ENCODE data around the gene NANOS1.

The NANOS1 gene

GRCh38 chr10:119029613-119030420 is at the start of gene NANOS1:
Gene NANOS1, plus strand, starts transcription at chr10:119029714. Its CDS starts 88 bp downstream, at chr10:119029802.
- DNase-seq (ENCODE audit: low read depth in 2 of 2) = no peak

- no peak for DNase-seq (ENCODE audit: low read depth in 2 of 2)
These were observed 49.2 kb upstream of the NANOS1 start for GRCh38 chr10:118980135-118980865.

DNA sequence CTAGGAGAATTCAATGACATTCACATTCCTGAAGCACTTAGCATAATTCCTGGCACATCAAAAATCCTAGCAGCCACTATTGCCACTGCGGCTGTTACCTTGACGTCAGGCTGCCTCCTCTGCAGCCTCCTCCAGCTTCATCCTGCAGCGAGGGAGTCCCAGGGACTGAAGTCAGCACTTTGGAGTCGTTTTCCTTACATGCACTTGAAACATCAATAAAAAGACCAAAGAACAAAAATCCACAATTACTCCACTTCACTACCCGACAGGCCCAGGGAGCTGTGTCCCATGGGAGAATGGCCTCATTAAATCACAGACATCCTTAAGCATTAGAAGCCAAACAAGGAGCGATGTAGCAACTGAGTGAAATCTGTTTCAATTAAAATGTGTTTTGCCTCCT is 48.6 kb upstream of the NANOS1 start:
- no peak for DNase-seq (ENCODE audit: low read depth in 2 of 2)

- DNase-seq (ENCODE audit: low read depth in 2 of 2) = no peak
These were observed 47.6 kb upstream of the NANOS1 start for GRCh38 chr10:118981946-118982345.

DNA sequence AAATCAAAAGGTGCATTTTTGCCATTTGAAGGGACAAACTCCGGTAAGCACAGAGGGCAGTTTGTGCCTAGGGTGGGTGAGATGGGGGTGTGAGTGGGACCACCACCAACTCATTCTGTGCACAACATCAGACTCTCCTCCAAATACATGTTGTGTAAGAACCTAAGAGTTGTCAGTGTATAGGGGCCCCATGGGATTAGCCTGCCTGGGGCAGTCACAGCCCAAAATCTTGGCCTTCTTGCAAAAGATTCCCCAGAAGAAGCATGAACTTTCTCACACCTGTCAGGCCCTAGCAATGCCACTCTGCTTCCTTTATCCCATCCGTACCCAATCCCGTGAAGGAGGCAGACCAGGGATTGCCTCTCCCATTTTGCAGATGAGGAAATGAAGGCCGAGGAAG is 47.1 kb upstream of the NANOS1 start:
- no peak for DNase-seq (ENCODE audit: low read depth in 2 of 2)

DNA sequence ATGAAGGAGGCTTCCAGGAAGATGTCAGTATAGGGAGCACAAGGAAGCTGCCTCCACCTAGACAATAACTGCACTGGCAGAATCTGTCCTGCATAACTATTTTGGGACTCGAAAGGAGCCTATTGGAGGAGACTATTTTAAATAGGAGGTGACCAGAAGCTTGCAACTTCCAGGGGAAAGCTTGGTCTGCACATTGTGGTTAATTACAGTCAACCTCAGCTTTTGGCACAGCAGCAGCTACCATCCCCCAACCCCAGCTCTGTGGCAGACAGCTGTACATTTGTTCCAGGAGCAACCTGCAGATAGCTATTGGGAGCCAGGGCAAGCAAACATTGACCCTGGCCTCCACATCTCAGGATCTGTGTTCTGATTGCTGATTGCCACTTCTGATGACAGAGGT is 46.3 kb upstream of the NANOS1 start:
- no peak for DNase-seq (ENCODE audit: low read depth in 2 of 2)

DNA sequence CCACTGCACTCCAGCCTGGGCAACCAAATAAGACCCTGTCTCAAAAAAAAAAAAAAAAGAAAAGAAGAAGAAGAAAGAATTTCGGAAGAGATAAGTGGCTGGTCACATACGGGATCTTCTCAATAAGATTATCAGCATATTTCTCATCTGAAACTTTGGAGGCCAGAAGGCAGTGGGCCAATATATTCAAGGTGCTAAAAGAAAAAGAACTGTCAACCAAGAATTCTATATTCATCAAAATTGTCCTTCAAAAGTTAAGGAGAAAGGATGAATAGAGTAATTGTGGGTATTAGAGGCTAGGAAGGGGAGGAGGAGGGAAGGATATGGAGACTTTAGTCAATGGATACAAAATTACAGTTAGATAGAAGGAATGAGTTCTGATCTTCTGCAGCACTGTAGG is 43.9 kb upstream of the NANOS1 start:
- no peak for DNase-seq (ENCODE audit: low read depth in 2 of 2)

GRCh38 chr10:118986815-118987790 is 42.4 kb upstream of the NANOS1 start:
- no peak for DNase-seq (ENCODE audit: low read depth in 2 of 2)

DNA sequence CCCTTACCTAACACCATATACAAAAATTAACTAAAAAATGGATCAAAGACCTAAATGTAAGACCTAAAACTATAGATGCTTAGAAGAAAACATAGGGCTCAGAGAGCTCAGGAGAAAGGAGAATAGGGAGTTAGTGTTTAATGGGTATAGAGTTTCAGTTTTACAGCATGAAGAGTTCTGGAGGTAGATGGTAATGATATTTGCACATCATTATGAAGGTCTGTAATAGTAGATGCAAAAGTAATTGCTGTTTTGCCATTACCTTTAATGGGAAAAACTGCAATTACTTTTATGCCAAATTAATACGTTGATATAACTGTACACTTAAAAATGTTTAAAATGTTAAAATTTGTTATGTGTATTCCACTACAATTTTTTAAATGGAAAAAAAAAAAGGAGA is 39.2 kb upstream of the NANOS1 start:
- DNase-seq (ENCODE audit: low read depth in 2 of 2) = no peak

GRCh38 chr10:118992496-118992895 is 37.0 kb upstream of the NANOS1 start:
- DNase-seq (ENCODE audit: low read depth in 2 of 2) = no peak

DNA sequence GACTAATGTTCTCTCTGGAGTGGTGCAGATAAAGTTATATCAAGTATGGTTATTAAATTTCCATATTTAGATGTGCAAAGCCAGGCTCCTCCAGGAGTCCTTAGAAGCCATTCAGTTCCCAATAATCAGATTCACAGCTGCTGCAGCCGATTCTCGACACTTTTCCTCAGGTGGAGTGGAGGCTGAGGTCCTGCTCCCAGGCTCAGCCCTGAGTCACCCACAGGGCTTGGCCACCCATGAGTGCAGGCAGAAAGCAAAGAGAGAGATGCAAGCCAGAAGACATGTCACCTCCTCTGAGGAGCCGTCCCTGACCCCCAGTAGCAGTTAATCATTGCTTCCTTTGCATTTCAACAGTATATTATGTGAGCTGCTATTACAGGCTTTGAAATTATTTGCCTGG is 36.3 kb upstream of the NANOS1 start:
- DNase-seq (ENCODE audit: low read depth in 2 of 2) = no peak

GRCh38 chr10:118994321-118994720 is 35.2 kb upstream of the NANOS1 start:
- no peak for DNase-seq (ENCODE audit: low read depth in 2 of 2)

DNA sequence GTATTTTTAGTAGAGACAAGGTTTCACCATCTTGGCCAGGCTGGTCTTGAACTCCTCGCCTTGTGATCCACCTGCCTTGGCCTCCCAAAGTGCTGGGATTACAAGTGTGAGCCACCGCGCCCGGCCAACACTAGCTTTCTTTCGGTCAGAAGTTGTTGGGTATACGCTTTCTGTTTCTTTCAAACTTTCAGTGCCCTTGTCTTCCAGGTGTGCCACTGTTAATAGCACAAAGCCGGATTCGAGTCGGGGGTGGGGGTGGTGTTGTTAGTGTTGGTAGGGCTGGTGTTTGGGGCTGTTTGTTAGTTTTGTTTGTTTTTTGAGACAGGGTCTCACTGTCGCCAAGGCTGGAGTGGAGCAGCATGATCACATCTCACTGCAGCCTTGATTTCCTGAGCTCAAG is 33.8 kb upstream of the NANOS1 start:
- DNase-seq (ENCODE audit: low read depth in 2 of 2) = no peak

DNA sequence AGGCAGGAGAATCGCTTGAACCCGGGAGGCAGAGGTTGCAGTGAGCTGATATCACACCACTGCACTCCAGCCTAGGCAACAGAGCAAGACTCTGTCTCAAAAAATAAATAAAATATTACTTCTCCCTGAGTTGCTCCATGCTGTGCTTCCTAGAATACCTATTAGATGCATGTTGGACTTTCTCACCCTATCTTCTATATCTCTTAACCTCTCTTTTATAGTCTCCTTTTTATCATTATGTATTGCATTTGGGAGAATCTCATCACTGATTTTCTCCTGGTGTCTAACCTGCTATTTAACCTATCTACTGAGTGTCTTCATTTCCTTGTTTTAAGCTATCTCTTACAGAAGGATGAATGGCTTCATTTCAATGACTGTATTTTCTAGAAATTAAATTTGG is 32.1 kb upstream of the NANOS1 start:
- no peak for DNase-seq (ENCODE audit: low read depth in 2 of 2)

- DNase-seq (ENCODE audit: low read depth in 2 of 2) = no peak
These were observed 31.3 kb upstream of the NANOS1 start for GRCh38 chr10:118998183-118998582.

DNA sequence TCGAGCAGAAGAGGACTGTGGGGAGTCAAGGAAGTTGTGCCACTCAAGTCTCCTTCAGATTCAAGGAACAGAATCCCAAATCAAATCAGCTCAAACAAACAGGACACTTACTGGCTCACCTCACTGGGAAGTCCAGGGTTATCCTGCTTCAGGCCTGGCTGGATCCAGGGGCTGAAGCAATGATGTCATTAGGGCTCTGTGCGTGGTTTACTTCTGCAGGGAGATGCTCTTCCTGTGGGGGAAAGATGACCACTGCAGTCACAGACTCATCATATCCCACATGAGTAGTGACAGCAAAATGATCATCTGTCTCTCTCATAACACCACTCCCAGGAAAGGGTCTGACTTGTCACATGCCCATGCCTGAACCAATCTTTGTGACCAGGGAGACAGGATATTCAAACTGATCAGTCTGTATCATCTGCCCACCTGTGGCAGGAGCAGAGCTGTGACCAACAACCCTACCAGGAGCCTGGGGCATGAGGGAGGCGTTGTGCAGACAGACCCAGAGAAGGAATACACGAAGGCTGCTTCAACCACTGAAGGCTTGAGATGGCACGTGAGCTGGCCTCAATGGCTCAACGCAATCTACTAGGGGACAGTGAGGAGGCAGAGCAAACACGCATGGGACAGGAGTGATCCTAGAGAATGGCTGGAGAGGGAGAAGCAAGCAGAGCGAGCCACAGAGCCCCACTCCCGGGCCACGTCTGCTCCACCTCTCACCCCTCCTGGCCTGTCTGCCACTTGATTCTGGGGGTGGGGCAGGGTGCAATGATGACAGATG is 27.6 kb upstream of the NANOS1 start:
- DNase-seq (ENCODE audit: low read depth in 2 of 2) = no peak

DNA sequence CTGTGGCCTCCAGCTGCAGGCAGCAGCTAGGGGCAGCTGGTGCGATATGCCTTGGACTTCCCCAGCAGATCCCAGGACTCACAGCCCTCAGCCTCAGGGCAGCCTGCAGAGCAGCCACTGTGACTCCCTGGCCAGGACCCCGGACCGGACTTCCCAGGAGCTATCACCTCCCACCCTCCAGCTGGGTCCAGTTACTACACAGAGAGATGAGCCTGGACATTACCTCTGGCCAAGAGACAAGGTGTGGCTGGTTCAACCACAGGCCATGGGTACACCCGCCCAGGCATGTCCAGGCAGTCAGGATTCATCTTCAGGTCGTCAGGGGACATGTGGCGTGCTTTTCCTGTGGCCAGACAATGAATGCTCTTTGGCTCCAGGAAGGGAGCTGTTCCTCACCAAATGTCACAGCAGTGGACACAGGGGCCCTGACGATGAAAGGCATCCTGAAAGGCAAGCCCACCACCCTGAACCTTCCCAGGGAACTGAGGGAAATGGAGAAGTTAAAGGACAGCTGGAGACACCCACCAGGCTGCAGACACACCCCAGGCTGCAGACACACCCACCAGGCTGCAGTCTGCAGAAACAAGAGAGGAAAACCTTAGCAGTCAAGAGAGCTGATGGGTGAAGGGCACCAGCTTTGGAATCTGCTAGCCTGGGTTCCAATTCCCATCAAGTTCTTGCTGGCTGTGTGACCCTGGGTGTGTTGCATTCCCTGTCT is 25.8 kb upstream of the NANOS1 start:
- no peak for DNase-seq (ENCODE audit: low read depth in 2 of 2)

DNA sequence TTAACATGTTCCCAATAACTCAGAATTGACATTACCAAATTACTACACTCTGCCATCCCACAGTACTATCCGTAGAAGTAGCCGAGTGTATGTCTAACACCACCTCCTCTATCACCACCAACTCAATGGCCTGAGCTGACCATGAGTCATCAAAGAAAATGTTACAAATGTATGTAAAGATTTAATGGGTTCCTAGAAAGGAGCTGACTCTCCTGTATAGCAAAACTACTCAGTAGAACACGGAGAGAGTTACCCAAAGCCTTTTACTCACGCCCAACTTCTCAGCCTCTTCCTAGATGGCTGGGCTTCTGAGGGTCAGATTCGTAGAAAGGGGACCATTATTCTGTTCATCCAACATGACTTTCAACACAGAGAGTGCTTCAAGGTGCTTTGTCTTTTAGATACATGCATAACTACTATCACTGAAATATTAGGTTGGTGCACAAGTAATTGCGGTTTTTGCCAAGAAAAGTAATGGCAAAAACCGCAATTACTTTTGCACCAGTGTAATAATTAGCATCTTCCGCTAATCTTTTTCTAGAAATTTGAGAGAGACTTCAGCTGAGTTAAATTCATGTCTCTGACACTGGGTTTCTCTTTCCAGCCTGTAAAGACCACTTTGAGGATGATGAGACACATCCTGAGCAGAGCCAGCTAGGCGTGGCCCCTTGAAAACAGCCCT is 24.0 kb upstream of the NANOS1 start:
- DNase-seq (ENCODE audit: low read depth in 2 of 2) = no peak

GRCh38 chr10:119006451-119007210 is 22.9 kb upstream of the NANOS1 start:
- no peak for DNase-seq (ENCODE audit: low read depth in 2 of 2)

Data from stimulated activated CD8-positive, alpha-beta memory T cell treated with anti-CD3 and anti-CD28 coated beads, Interleukin-7, amount 100 ng/mL, for 1 hour (primary cell).